OCI-LY1 (cell line): Measurements from ENCODE around the gene FANCI.
A peak's percentile ranks its signal among the peaks of the same experiment; 100 is the strongest.

Experiments used
- H2AFZ ChIP-seq: fragments of 200-600 bp; sonication (generic), shearing (Covaris generic); 2 replicates; pipeline ENCODE4 v1.6.0; 2014; ENCODE audit warnings: antibody characterized with exemption, mild to moderate bottlenecking, low read length
- H3F3A ChIP-seq: fragments of 200-600 bp; sonication (generic), shearing (Covaris generic); 2 replicates; pipeline ENCODE4 v1.6.0; 2014; ENCODE audit warnings: mild to moderate bottlenecking, antibody characterized with exemption, low read length, moderate library complexity; ENCODE audit not compliant: insufficient read depth
- H3K27ac ChIP-seq: fragments of 200-600 bp; sonication (generic); 2 replicates; pipeline ENCODE4 v1.5.1; 2014; ENCODE audit warnings: low read length, mixed run types, mild to moderate bottlenecking, low read depth; ENCODE audit not compliant: poor library complexity, severe bottlenecking
- H3K27me3 ChIP-seq: fragments of 200-600 bp; sonication (generic); 2 replicates; pipeline ENCODE4 v1.6.0; 2014; ENCODE audit warnings: antibody characterized with exemption, mild to moderate bottlenecking, low read length, moderate library complexity; ENCODE audit not compliant: insufficient read depth
- H3K36me3 ChIP-seq: fragments of 200-600 bp; sonication (generic); 2 replicates; pipeline ENCODE4 v1.6.1; 2014; ENCODE audit warnings: mild to moderate bottlenecking, antibody characterized with exemption, low read length, moderate library complexity, mixed read lengths; ENCODE audit not compliant: insufficient read depth
- H3K4me1 ChIP-seq: fragments of 200-600 bp; sonication (generic); 2 replicates; pipeline ENCODE4 v1.5.1; 2014; ENCODE audit warnings: mild to moderate bottlenecking, low read length, moderate library complexity; ENCODE audit not compliant: insufficient read depth, severe bottlenecking
- H3K4me2 ChIP-seq: fragments of 200-600 bp; sonication (generic), shearing (Covaris generic); 2 replicates; pipeline ENCODE4 v1.6.1; 2014; ENCODE audit warnings: low read length
- H3K4me3 ChIP-seq: fragments of 200-600 bp; sonication (generic); 2 replicates; pipeline ENCODE4 v1.5.1; 2014; ENCODE audit warnings: low read length, low read depth, mild to moderate bottlenecking, mixed read lengths; ENCODE audit not compliant: poor library complexity, severe bottlenecking
- H3K79me2 ChIP-seq: fragments of 200-600 bp; shearing (Covaris generic); 2 replicates; pipeline ENCODE4 v1.6.1; 2016; ENCODE audit warnings: mixed run types, low read length, mixed read lengths; ENCODE audit not compliant: insufficient read depth
- H3K9ac ChIP-seq: fragments of 200-600 bp; sonication (generic), shearing (Covaris generic); 2 replicates; pipeline ENCODE4 v1.6.1; 2014; ENCODE audit warnings: mild to moderate bottlenecking, low read length, mixed read lengths
- H3K9me2 ChIP-seq: fragments of 200-600 bp; sonication (generic), shearing (Covaris generic); 2 replicates; pipeline ENCODE4 v1.6.1; 2014; ENCODE audit warnings: low read depth, mild to moderate bottlenecking, low read length, mixed read lengths
- H3K9me3 ChIP-seq: fragments of 200-600 bp; shearing (Covaris generic); 2 replicates; pipeline ENCODE4 v1.6.1; 2014; ENCODE audit warnings: low read length, mixed read lengths
- H4K20me1 ChIP-seq: fragments of 200-600 bp; sonication (generic), shearing (Covaris generic); 2 replicates; pipeline ENCODE4 v1.6.0; 2016; ENCODE audit warnings: mild to moderate bottlenecking, low read length; ENCODE audit not compliant: insufficient read depth
- EZH2 ChIP-seq: fragments of 200-600 bp; sonication (generic), shearing (Covaris generic); IDR thresholded peaks from 2 replicates; pipeline ENCODE4 v1.8.0; 2017; ENCODE audit warnings: borderline replicate concordance, mixed run types, mild to moderate bottlenecking, antibody characterized with exemption, low read length, moderate library complexity, mixed read lengths
- TF ChIP-seq, protein P1 (sequence below): fragments of 200-600 bp; sonication (generic), shearing (Covaris generic); IDR thresholded peaks from 2 replicates; pipeline ENCODE4 v1.5.1; 2017; ENCODE audit warnings: mild to moderate bottlenecking, antibody characterized with exemption, low read length, moderate library complexity, mixed read lengths

Gene FANCI

DNA sequence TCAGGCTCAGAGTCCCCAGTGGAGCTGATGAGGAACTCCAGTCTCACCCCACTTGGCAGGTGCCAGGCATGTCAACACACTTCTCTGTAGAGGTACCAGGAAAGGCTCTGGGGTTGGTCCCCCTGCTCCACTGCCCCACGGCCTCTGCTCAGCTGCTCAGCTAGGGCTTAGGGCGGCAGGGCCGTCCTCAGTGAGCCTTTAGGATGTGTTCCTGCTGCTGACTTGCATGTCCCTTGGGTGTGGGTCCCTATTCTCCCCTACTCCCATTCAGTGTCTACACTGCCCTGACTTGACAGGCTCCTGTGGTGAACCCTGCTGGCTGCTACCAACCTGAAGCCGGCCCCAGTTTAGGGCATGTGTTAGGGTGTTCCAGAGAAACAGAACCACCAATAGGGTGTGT is 108.7 kb downstream of the FANCI start:
- Histone ChIP-seq H3K9ac (no peak overlapping the region), H4K20me1 (no peaks in the 10 kb centered on the region), H3K9me3 (no peaks in the 10 kb centered on the region), H2AFZ (no peak overlapping the region), H3K36me3 (no peaks in the 10 kb centered on the region), H3K27me3 (peaks cover 12% of the 10 kb centered on the region), H3K4me2 (no peak overlapping the region), H3K4me3 (no peak overlapping the region), H3K79me2 (no peaks in the 10 kb centered on the region), H3K27ac (no peak overlapping the region), H3K4me1 (no peaks in the 10 kb centered on the region), H3F3A (no peaks in the 10 kb centered on the region), H3K9me2 (no peaks in the 10 kb centered on the region)
- no peak for TF ChIP-seq EZH2

DNA sequence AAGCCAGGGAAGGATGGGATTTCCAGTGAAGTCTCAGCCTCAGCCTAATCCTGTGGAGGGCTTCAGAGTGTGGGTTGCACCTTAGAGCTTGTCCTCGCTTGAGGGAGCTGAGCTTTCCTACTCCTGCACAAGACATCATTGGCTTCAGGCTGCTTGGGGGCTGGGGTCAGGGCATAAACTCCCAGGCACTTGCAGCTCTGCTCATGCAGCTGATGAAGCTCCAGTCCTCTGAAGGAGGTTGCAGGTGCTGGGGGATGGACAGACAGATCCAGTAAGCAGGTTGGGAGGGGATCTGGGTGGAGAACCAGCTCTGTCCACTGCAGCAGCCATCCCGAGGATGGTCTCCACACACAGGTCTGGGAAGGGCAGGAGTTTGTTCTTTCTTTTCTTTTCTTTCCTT is 110.2 kb downstream of the FANCI start:
- Histone ChIP-seq H3K9ac (no peak overlapping the region), H3K4me1 (no peaks in the 10 kb centered on the region), H3K27ac (no peak overlapping the region), H3K9me2 (no peaks in the 10 kb centered on the region), H3K36me3 (no peaks in the 10 kb centered on the region), H3K4me2 (no peak overlapping the region), H3K4me3 (no peak overlapping the region), H3K27me3 (peaks cover 11% of the 10 kb centered on the region), H3K9me3 (no peaks in the 10 kb centered on the region), H2AFZ (no peak overlapping the region), H4K20me1 (no peaks in the 10 kb centered on the region), H3F3A (no peaks in the 10 kb centered on the region), H3K79me2 (no peaks in the 10 kb centered on the region)
- TF ChIP-seq, protein P1, sequence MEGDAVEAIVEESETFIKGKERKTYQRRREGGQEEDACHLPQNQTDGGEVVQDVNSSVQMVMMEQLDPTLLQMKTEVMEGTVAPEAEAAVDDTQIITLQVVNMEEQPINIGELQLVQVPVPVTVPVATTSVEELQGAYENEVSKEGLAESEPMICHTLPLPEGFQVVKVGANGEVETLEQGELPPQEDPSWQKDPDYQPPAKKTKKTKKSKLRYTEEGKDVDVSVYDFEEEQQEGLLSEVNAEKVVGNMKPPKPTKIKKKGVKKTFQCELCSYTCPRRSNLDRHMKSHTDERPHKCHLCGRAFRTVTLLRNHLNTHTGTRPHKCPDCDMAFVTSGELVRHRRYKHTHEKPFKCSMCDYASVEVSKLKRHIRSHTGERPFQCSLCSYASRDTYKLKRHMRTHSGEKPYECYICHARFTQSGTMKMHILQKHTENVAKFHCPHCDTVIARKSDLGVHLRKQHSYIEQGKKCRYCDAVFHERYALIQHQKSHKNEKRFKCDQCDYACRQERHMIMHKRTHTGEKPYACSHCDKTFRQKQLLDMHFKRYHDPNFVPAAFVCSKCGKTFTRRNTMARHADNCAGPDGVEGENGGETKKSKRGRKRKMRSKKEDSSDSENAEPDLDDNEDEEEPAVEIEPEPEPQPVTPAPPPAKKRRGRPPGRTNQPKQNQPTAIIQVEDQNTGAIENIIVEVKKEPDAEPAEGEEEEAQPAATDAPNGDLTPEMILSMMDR = no peak
- no peak for TF ChIP-seq EZH2

DNA sequence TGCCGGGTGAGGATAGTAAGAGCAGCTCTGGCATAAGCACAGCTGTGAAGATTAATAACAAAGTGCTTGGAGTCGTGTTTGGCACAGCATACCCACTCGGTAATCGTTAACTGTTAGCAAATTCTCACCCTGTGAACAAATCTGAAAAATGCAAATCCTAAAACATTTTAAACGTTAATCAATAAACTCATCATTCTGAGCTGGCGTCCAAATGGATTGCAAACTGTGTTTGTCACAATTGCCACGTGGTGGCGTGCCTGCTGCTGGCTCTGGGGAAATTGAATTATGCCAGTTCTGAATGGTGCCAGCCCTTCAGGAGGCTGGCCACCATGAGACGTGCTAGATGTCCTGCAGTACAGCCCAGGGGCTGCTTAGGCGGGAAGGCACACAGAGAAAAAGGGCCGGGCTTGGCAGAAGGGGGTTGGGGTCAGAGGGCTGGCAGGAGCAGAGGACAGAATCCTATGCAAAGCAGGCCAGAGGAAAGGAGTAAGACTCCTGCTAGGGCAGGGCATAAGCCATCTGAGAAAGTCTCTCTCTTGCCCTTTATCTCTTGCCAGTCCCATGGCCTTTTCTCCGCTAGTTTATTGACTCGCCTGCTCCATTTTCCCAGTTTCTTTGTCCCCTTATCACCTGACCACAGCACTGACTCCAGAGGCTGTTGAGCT is 113.0 kb downstream of the FANCI start:
- Histone ChIP-seq H3K9ac (no peak overlapping the region), H3F3A (no peaks in the 10 kb centered on the region), H4K20me1 (no peaks in the 10 kb centered on the region), H3K4me1 (no peaks in the 10 kb centered on the region), H3K79me2 (no peaks in the 10 kb centered on the region), H3K4me2 (no peak overlapping the region), H3K9me3 (no peaks in the 10 kb centered on the region), H3K27me3 (no peaks in the 10 kb centered on the region), H3K4me3 (no peak overlapping the region), H3K36me3 (no peaks in the 10 kb centered on the region), H2AFZ (no peak overlapping the region), H3K27ac (no peak overlapping the region), H3K9me2 (no peaks in the 10 kb centered on the region)
- TF ChIP-seq, protein P1 = peak; percentile 71
- TF ChIP-seq EZH2 = no peak

DNA sequence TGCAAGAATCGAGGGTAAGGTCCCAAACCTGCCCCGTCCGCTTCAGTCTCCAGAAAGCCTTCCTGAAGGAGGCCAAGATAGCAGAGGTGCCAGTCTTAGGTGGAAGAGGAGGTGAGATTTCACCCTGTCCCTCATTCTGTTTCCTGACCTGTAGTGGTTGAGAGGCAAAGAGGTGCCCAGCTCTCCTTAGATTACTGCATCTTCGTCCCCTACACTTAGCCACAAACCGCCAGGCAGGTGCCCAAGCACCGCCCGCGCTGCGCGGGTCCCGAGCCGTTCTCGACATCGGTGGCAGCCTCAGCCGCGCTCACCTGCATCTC is 114.6 kb downstream of the FANCI start:
- no peaks in the 10 kb centered on the region for H3K27me3 ChIP-seq
- H3K79me2 ChIP-seq = no peaks in the 10 kb centered on the region
- H3K4me3 ChIP-seq = peak overlapping the region; percentile 54
- H3K9me2 ChIP-seq = no peaks in the 10 kb centered on the region
- H4K20me1 ChIP-seq = no peaks in the 10 kb centered on the region
- no peaks in the 10 kb centered on the region for H3F3A ChIP-seq
- no peak overlapping the region for H3K27ac ChIP-seq
- no peaks in the 10 kb centered on the region for H3K4me1 ChIP-seq
- no peak overlapping the region for H3K9ac ChIP-seq
- no peak overlapping the region for H2AFZ ChIP-seq
- no peak for TF ChIP-seq EZH2
- TF ChIP-seq, protein P1 = no peak
- peak overlapping the region; percentile 63 for H3K4me2 ChIP-seq
- no peaks in the 10 kb centered on the region for H3K9me3 ChIP-seq
- H3K36me3 ChIP-seq = no peaks in the 10 kb centered on the region
